Thyroid gland (tissue), 4 donors: Measurements from ENCODE around the gene PSENEN.

Experiments
- POLR2A ChIP-seq, 2 donors: fragments of 450-650 bp; IDR thresholded peaks; one replicate each; pipeline ENCODE4 v1.6.1; 2017; ENCODE audit warnings: antibody characterized with exemption in 2 of 2, mild to moderate bottlenecking in 2 of 2, moderate library complexity in 1 of 2
- TF ChIP-seq, protein P1 (sequence below), 6 experiments: fragments of 200-600 bp in 3 of 6; fragments of 450-650 bp in 3 of 6; sonication (generic) in 3 of 6; IDR thresholded peaks; one replicate each; pipeline ENCODE4 v1.5.1; 2016 to 2019; ENCODE audit warnings: antibody characterized with exemption in 6 of 6, mild to moderate bottlenecking in 2 of 6, inconsistent platforms in 1 of 6, moderate library complexity in 1 of 6

DNA sequence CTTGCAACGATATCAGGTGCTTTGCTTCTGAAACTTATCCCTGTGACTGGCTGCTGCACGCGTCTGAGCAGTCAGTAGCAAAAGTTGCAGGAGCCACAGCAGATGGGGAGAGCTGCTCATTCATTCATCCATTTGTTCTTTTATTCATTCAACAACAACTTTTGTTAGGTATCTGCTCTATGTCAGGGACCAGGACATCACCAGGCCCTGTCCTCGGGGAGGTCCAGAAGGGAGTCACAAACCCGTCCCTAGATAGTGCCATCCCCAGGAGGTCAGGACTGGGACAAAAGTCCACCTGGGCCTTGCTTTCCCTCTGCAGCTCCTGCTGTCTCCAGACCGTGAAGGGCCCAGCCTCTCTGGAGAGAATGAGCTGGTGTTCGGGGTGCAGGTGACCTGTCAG is 32.5 kb downstream of the PSENEN start:
- TF ChIP-seq, protein P1, sequence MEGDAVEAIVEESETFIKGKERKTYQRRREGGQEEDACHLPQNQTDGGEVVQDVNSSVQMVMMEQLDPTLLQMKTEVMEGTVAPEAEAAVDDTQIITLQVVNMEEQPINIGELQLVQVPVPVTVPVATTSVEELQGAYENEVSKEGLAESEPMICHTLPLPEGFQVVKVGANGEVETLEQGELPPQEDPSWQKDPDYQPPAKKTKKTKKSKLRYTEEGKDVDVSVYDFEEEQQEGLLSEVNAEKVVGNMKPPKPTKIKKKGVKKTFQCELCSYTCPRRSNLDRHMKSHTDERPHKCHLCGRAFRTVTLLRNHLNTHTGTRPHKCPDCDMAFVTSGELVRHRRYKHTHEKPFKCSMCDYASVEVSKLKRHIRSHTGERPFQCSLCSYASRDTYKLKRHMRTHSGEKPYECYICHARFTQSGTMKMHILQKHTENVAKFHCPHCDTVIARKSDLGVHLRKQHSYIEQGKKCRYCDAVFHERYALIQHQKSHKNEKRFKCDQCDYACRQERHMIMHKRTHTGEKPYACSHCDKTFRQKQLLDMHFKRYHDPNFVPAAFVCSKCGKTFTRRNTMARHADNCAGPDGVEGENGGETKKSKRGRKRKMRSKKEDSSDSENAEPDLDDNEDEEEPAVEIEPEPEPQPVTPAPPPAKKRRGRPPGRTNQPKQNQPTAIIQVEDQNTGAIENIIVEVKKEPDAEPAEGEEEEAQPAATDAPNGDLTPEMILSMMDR (IDR thresholded peaks at IDR 0.05): no peak
- TF ChIP-seq POLR2A (IDR thresholded peaks at IDR 0.05): no peak
